ENCODE data around the gene TMEM242. TPM values are rescaled to one million over a fixed set of nuclear protein-coding genes. Genes with fewer than 3 reads are reported as not detected.

Gene TMEM242
- total and polyA plus RNA-seq, 2 of the 13 experiments (the other 11 are each of a cell fraction or from before 2014, with no cell fraction given), result 5.6 to 11.1 TPM

GRCh38 chr6:157265635-157266034 is 57.7 kb downstream of the TMEM242 start:
- no peak overlapping the region for H2AFZ ChIP-seq (ENCODE audit: low read length)
- peaks cover 10% of the 10 kb centered on the region for H3K4me1 ChIP-seq (ENCODE audit: insufficient read depth, low read length)
- ATAC-seq, result no peak
- CTCF ChIA-PET (ENCODE audit: low intra/inter-chr PET ratio, low total read pairs), result no interaction called here
- intact Hi-C loops (cut with micrococcal nuclease; ENCODE audit: unreplicated experiment) (no loop called here), in situ Hi-C loops (cut with HindIII; ENCODE audit: extremely low pct_ligation_motif_present, low pct_unique_long_range_greater_than_20kb) (no loop called here)
- POLR2A ChIA-PET, result no interaction called here
- no peak for DNase-seq (ENCODE audit: low spot score)
- H3K4me3 ChIP-seq (replicated peaks in 1 of 3; ENCODE audit: insufficient read depth in 1 of 3, low read depth in 2 of 3, low read length in 3 of 3), result no peak overlapping the region
- H3K9ac ChIP-seq (ENCODE audit: insufficient read depth, low read depth, low read length), result no peak overlapping the region
- no peaks in the 10 kb centered on the region for H3K9me3 ChIP-seq (ENCODE audit: low read length)
- no peaks in the 10 kb centered on the region for H3K79me2 ChIP-seq (ENCODE audit: insufficient read depth, low read length)
- 81% methylated on average over 6 of the region's 6 CpGs for WGBS (ENCODE audit: low lambda C conversion rate)
- peaks cover 8 to 52% of the 10 kb centered on the region in 2 experiments; a peak in 4 of 5 replicates for H3K27me3 ChIP-seq (ENCODE audit: control insufficient read depth in 1 of 2, insufficient read depth in 2 of 2, low read length in 2 of 2)
- no peak overlapping the region for H3K4me2 ChIP-seq (ENCODE audit: low read depth, low read length)
- no peaks in the 10 kb centered on the region for H4K20me1 ChIP-seq (ENCODE audit: insufficient read depth, low read length)
- no peak overlapping the region for H3K27ac ChIP-seq (ENCODE audit: extremely low read length, insufficient read depth, low read length)
- BruUV-seq (replicated peaks), result no TSS peak
- H3K36me3 ChIP-seq (replicated peaks in 1 of 2; ENCODE audit: control insufficient read depth in 1 of 2, insufficient read depth in 2 of 2, low read length in 2 of 2), result no peaks in the 10 kb centered on the region
- no peak for FAIRE-seq
- TF ChIP-seq ZNF891 (CRISPR knock-in tag; IDR thresholded peaks at IDR 0.05) (no peak), GMEB2 (CRISPR knock-in tag; IDR thresholded peaks at IDR 0.05; ENCODE audit: low read depth) (no peak), ZNF253 (CRISPR knock-in tag; IDR thresholded peaks at IDR 0.05; ENCODE audit: borderline replicate concordance) (no peak), TRIM24 (CRISPR knock-in tag; IDR thresholded peaks at IDR 0.05) (no peak), ZNF597 (CRISPR knock-in tag; IDR thresholded peaks at IDR 0.05) (no peak), MYPOP (CRISPR knock-in tag; IDR thresholded peaks at IDR 0.05) (no peak), NR3C1 (CRISPR knock-in tag; IDR thresholded peaks at IDR 0.05) (no peak), PAXIP1 (CRISPR knock-in tag; conservative IDR thresholded peaks at IDR 0.05) (no peak), KLF15 (CRISPR knock-in tag; IDR thresholded peaks at IDR 0.05; ENCODE audit: borderline replicate concordance) (no peak), ATRX (CRISPR knock-in tag; IDR thresholded peaks at IDR 0.05; ENCODE audit: borderline replicate concordance) (no peak), GATAD1 (CRISPR knock-in tag; IDR thresholded peaks at IDR 0.05) (no peak), HNRNPH1 (optimal IDR thresholded peaks at IDR 0.05; ENCODE audit: low read depth, low read length) (no peak), KDM5A (IDR thresholded peaks at IDR 0.05; ENCODE audit: borderline replicate concordance, low read length) (no peak), TBL1XR1 (IDR thresholded peaks at IDR 0.05; ENCODE audit: borderline replicate concordance, low read length, partially characterized antibody) (no peak), SKIL (CRISPR knock-in tag; IDR thresholded peaks at IDR 0.05; ENCODE audit: borderline replicate concordance) (no peak)
